CD4-positive, alpha-beta T cell treated with Interleukin-17A for 1 hour (primary cell): ENCODE measurements around the gene BMP5.
"Not testable (repeated sequence)": the region's sequence is repeated elsewhere in the genome, so short reads cannot be mapped to it uniquely, and the experiment has no call there.

Source experiments
- DNase-seq: peaks from one replicate; pipeline ENCODE4 v3.0.0-alpha.2; 2020

BMP5 gene

GRCh38 chr6:55875400-55875799 lies at the start of gene BMP5:
BMP5 (minus strand) TSS chr6:55875590; CDS start chr6:55874865, 725 bp downstream.
- DNase-seq, result no peak

- no peak for DNase-seq
Observed at GRCh38 chr6:55922406-55922805, 47.0 kb upstream of the BMP5 start.

GRCh38 chr6:55919716-55920308 lies 44.4 kb upstream of the BMP5 start:
- no peak for DNase-seq

- no peak for DNase-seq
Observed at GRCh38 chr6:55918639-55919038, 43.2 kb upstream of the BMP5 start.

- no peak for DNase-seq
Observed at GRCh38 chr6:55917751-55918415, 42.5 kb upstream of the BMP5 start.

- no peak for DNase-seq
Observed at GRCh38 chr6:55916188-55916587, 40.8 kb upstream of the BMP5 start.

- no peak for DNase-seq
Observed at GRCh38 chr6:55913228-55914195, 38.1 kb upstream of the BMP5 start.

- not testable (repeated sequence) for DNase-seq
Observed at GRCh38 chr6:55910466-55910865, 35.1 kb upstream of the BMP5 start.

- not testable (repeated sequence) for DNase-seq
Observed at GRCh38 chr6:55909911-55910310, 34.5 kb upstream of the BMP5 start.

GRCh38 chr6:55902796-55903195 lies 27.4 kb upstream of the BMP5 start:
- no peak for DNase-seq

- DNase-seq, result no peak
Observed at GRCh38 chr6:55901765-55902270, 26.4 kb upstream of the BMP5 start.

GRCh38 chr6:55898342-55898741 lies 23.0 kb upstream of the BMP5 start:
- no peak for DNase-seq

- DNase-seq, result no peak
Observed at GRCh38 chr6:55897346-55897745, 22.0 kb upstream of the BMP5 start.

GRCh38 chr6:55895972-55896730 lies 20.8 kb upstream of the BMP5 start:
- no peak for DNase-seq

- DNase-seq, result no peak
Observed at GRCh38 chr6:55892749-55893357, 17.5 kb upstream of the BMP5 start.

GRCh38 chr6:55888917-55889316 lies 13.5 kb upstream of the BMP5 start:
- no peak for DNase-seq

- no peak for DNase-seq
Observed at GRCh38 chr6:55886185-55886836, 10.9 kb upstream of the BMP5 start.

GRCh38 chr6:55882718-55883569 lies 7.6 kb upstream of the BMP5 start:
- DNase-seq, result no peak

GRCh38 chr6:55877283-55877682 lies 1.9 kb upstream of the BMP5 start:
- no peak for DNase-seq

- DNase-seq, result no peak
Observed at GRCh38 chr6:55874316-55874715, 1.1 kb downstream of the BMP5 start.

- DNase-seq, result no peak
Observed at GRCh38 chr6:55872866-55873265, 2.5 kb downstream of the BMP5 start.
